HG03457 (cell line): ENCODE results near the gene KDR.

Experiments used
- ATAC-seq: cut with Tn5 transposase; IDR thresholded peaks from one replicate; pipeline ENCODE4 v1.9.1; 2021; ENCODE audit warnings: moderate number of reproducible peaks; ENCODE audit not compliant: unreplicated experiment

KDR gene

GRCh38 chr4:55125087-55125721, at the start of gene KDR:
Gene KDR, minus strand, starts transcription at chr4:55125595. Its CDS starts 302 bp downstream, at chr4:55125293.
- no peak for ATAC-seq

GRCh38 chr4:55173580-55173979, 48.2 kb upstream of the KDR start:
- no peak for ATAC-seq

DNA sequence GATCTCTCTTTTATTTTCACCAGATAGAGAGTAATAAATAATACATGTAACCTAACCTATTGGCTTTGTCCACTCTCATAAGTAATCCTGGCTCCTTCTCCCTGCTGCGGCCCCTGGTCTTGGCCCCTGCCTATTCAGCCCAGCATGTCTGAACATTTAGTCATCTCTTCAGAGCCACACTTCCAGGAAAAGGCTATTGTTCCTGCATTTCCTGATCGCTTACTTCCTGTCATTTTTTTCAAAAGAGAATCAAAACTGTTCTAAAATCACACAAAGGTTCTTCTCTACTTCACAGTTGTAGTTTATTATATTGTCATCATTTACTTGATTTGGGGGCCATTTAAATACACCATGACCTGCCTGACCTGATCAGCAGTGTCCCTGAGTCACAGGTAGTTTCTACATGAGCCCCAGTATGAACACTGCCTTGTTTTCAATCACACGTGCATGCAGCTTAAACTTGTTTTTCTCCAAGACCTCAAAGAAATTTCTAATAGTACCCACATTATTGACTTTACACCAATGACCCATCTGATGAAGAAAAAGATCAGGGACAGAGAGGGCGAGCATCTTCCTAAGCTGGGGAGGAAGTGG, 47.4 kb upstream of the KDR start:
- ATAC-seq = no peak

- no peak for ATAC-seq
Observed at GRCh38 chr4:55170462-55170861, 45.1 kb upstream of the KDR start.

GRCh38 chr4:55169352-55169961, 44.1 kb upstream of the KDR start:
- no peak for ATAC-seq

- no peak for ATAC-seq
Observed at GRCh38 chr4:55162396-55162795, 37.0 kb upstream of the KDR start.

DNA sequence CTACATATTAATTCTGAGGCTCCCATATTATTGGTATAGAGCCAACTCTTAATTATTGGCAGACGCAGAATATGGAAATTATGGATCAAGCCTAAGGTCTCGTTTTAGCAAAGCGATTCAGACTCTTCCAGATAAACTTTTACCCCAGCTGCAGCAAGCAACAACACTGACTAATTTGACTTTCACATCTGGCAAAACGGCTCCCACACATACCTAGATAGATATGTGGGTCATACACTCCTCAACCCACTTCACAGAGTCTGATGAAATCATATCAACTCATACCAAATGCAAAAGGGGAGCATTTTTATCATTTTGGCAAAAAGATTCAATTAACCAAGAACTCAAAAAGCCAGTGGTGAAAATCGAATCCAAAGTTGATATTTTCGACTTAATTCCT, 36.3 kb upstream of the KDR start:
- no peak for ATAC-seq

- no peak for ATAC-seq
Observed at GRCh38 chr4:55159851-55160250, 34.5 kb upstream of the KDR start.

- no peak for ATAC-seq
Observed at GRCh38 chr4:55158957-55159356, 33.6 kb upstream of the KDR start.

DNA sequence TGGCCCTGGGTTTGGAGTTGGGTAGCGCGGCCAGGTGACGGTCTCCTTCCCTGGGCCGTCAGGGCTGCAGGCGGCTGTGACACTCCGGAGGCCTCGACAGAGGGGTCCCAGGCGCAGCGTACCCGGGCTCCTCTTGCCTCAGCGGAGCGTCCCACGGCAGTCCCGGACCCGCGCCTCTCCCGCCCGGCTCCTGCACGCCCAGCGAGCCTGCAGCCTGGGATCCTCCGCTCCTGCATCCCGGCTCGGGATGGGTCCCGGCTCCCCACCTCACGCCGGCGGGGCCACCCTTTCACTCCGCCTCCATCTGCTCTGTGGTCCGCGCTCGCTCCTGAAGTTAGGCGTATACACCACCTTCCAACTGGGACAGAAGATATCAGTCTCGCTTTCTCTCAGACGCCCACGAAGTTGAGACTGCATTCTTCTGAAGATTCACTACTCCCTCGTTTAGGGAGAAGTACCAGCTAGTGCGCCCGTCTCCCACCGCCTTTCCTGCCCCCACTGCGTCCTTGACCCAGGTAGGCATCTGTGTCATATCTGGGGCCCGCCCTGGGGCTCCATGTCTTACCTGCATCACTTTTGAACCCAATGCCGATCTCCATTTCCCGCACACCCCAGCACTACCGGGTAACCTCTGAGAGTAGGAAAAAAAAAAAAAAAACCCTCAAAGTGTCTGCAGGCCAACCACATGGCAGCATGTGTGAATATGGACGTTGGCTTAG, 32.3 kb upstream of the KDR start:
- ATAC-seq = no peak

DNA sequence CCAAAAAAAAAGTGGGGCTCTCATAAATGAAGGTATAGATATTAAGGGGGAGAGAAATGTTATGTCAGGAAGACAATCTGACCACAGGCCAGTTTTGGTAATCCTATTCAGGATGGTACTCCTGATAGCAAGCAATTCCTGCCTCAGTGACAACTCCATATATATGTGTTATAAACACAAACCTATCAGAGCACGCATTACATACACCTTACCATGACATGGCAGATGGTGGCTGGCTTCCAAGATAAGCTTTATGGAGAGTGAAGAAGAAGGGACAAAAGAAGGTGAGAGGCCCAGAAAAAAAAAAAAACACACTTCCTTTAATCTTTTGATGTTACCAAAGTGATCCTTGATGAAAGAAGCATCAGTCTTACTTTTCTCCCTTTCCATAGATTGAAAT, 29.5 kb upstream of the KDR start:
- no peak for ATAC-seq

GRCh38 chr4:55154290-55154880, 29.0 kb upstream of the KDR start:
- ATAC-seq = no peak

GRCh38 chr4:55143858-55144257, 18.5 kb upstream of the KDR start:
- ATAC-seq = no peak

GRCh38 chr4:55138367-55138766, 13.0 kb upstream of the KDR start:
- ATAC-seq = no peak

DNA sequence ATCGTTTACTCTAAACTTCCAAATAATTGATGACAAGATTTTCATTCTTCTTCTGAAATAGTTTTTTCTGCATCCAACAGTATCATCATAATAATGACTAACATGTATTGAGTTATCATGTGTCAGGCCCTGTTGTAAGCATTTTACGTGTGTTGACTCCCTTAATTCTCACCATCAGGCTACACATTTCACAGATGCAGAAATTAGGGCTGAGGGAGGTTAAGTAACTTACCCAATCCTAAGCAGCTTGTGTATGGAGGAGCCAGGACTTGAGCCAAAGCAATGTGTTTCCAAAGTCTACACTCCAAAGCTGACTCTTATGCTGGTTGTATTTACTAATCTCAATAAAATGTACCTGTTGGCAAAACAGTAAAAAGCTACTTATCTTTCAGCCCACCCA, 11.2 kb upstream of the KDR start:
- ATAC-seq = no peak

DNA sequence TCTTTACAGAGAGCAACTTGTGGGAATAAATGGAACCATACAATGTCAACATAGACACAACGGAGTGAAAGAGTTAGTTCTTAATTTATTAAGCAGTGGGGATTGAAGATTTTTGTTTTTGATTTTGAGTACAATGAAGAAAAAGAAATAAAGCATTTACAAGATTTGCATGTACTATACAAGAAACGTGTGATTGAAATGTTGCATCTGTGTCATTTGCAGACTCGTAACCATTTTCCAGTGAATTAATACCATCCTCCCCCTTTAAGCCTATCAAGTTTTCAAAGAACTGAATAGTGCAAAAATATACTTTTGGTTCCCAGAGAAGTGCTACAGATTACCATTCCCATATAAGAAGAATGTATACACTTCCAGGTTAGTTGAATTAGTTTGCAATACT, 8.6 kb upstream of the KDR start:
- no peak for ATAC-seq

DNA sequence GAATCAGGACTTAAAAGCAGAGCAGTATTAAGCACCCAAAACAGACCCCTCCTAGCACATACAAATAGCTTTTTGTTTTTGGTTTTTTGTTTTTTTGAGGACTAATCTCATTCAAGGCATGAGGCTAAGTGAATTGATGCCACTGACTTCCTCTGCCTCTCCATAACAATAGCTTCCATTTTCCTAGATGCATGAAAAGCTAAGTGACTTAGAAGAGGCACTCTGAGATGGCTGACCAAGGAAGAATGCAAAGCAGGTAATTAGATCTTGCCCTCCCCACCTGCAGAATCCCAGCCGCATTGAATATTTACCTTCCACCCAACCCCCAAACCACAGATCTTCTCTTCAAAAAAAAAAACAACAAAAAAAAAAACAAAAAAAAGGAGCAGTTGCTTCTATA, 7.4 kb upstream of the KDR start:
- no peak for ATAC-seq

GRCh38 chr4:55127521-55127920, 2.1 kb upstream of the KDR start:
- ATAC-seq = no peak

DNA sequence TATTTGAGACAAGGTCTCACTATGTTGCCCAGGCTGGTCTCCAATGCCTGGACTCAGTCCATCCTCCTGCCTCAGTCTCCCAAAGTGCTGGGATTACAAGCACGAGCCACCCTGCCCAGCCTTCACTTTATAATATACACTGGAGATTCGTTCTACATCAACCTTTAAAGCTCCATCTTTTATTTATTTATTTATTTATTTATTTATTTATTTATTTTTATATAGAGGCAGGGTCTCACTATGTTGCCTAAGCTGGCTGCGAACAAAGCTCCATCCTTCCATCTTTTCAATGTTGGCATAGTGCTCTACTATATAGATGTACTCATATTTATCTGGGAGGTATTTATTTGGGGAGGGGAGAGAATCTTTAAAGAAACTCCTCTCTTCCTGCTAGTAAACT, 1.7 kb upstream of the KDR start:
- ATAC-seq = no peak

DNA sequence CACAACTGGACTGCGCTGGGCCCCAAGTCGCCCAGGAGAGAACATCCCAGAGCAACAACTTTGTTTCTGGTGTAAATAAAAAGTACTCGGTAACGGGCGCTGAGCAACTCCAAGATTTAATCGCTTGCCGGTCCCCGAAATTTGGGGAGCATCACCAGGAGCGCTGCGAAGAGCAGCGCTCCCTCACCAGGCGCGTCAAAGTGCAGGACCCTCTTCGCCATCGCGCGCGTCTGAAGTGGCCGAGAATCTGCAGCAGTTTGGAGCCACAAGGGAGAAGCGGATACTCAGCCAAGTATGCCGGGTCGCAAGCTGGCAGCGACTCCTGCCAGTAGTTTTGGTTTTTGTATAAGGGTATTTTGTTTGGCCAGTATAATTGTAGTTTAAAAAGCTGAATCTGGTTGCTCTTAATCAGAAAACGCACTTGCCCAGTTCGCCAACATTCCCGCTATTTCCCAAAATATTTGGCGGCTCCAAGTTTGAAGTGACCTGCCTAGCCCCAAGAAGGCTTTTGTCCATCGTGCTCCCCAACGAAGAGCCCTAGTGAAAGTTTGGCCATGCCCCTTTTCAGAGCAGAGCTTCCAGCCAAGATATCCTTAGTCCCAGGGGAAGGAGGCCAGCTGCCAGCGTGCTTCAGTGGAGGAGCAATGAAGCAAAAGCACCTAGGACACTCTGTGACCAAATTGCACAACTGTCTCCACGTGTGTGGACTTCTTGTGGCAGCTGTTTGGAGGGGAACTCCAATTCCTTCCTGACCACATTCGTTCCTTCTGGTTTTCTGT, 557 bp upstream of the KDR start:
- ATAC-seq = no peak
